CD8-positive, alpha-beta memory T cell (primary cell): ENCODE data around the gene WFDC8. TPM values are rescaled to one million over a fixed set of nuclear protein-coding genes. Genes with fewer than 3 reads are reported as not detected.

ENCODE experiments used
- CTCF ChIA-PET: fragments of 350-600 bp; sonication (Branson Sonifier 250); formaldehyde crosslinking; loops from one replicate; lab custom pipeline; 2021; ENCODE audit warnings: antibody characterized with exemption; lab: Charles Lee
- POLR2A ChIA-PET: fragments of 350-600 bp; sonication (Branson Sonifier 250); formaldehyde crosslinking; loops from one replicate; lab custom pipeline; 2021; ENCODE audit warnings: antibody characterized with exemption; lab: Charles Lee
- DNase-seq, 5 donors: peaks; one replicate each; pipeline versions ENCODE4 v3.0.0 to v3.0.0-alpha.2; 2020 to 2022; ENCODE audit warnings: mixed read lengths in 1 of 5
- H3K27ac ChIP-seq: one replicate; pipeline ENCODE4 v1.7.0; 2013; ENCODE audit warnings: low read depth, mild to moderate bottlenecking, low read length, moderate library complexity
- H3K27me3 ChIP-seq: 2 replicates; pipeline ENCODE4 v1.7.0; 2013; ENCODE audit warnings: low read length, mild to moderate bottlenecking; ENCODE audit not compliant: insufficient read depth, poor library complexity, severe bottlenecking
- H3K36me3 ChIP-seq: 2 replicates; pipeline ENCODE4 v1.7.0; 2013; ENCODE audit warnings: mild to moderate bottlenecking, low read length, moderate library complexity; ENCODE audit not compliant: insufficient read depth
- H3K4me1 ChIP-seq: 2 replicates; pipeline ENCODE4 v1.7.0; 2013; ENCODE audit warnings: mild to moderate bottlenecking, low read length, moderate library complexity; ENCODE audit not compliant: insufficient read depth
- H3K4me3 ChIP-seq: 2 replicates; pipeline ENCODE4 v1.7.0; 2013; ENCODE audit warnings: mild to moderate bottlenecking, low read length
- H3K9me3 ChIP-seq: 2 replicates; pipeline ENCODE4 v1.7.0; 2013; ENCODE audit warnings: mild to moderate bottlenecking, low read length
- H3K27ac Mint-ChIP-seq, 8 donors: one replicate each; pipeline ENCODE4 v1.8.0; 2020 to 2021; ENCODE audit warnings: mixed read lengths in 8 of 8, mild to moderate bottlenecking in 6 of 8, inconsistent platforms in 3 of 8, moderate library complexity in 3 of 8
- H3K27me3 Mint-ChIP-seq, 2 donors: one replicate each; pipeline ENCODE4 v1.8.0; 2020 to 2021; ENCODE audit warnings: mixed read lengths in 2 of 2, mild to moderate bottlenecking in 1 of 2, moderate library complexity in 1 of 2
- H3K36me3 Mint-ChIP-seq, 3 donors: one replicate each; pipeline ENCODE4 v1.8.0; 2020 to 2021; ENCODE audit warnings: mixed read lengths in 3 of 3, inconsistent platforms in 1 of 3, mild to moderate bottlenecking in 1 of 3
- H3K4me1 Mint-ChIP-seq, 3 donors: one replicate each; pipeline ENCODE4 v1.8.0; 2020 to 2021; ENCODE audit warnings: mixed read lengths in 3 of 3, inconsistent platforms in 1 of 3, mild to moderate bottlenecking in 1 of 3
- H3K4me3 Mint-ChIP-seq, 7 donors: one replicate each; pipeline ENCODE4 v1.8.0; 2020 to 2021; ENCODE audit warnings: mixed read lengths in 7 of 7, mild to moderate bottlenecking in 6 of 7, moderate library complexity in 4 of 7, inconsistent platforms in 2 of 7
- H3K9me3 Mint-ChIP-seq, 5 donors: one replicate each; pipeline ENCODE4 v1.8.0; 2020 to 2022; ENCODE audit warnings: mixed read lengths in 5 of 5, mild to moderate bottlenecking in 3 of 5, moderate library complexity in 2 of 5, inconsistent platforms in 1 of 5
- polyA plus RNA-seq: library from polyadenylated mRNA; unstranded; fragments of 300-500 nt; fragmentation: Illumina TruSeq; gene quantifications from one replicate; pipeline ENCODE4 v1.2.3, GENCODE V29; 2021
- total RNA-seq, 2 experiments: library from RNA; stranded (reverse); gene quantifications; one replicate each; pipeline ENCODE4 v1.2.3, GENCODE V29; 2021

The WFDC8 gene
- total and polyA plus RNA-seq, 3 experiments from 2014 or later = not detected

- H3K27me3 ChIP-seq = peaks cover 5% of the 10 kb centered on the region
- Mint-ChIP-seq H3K4me3 (no peak within 1 kb of the TSS), H3K27ac (no peak within 1 kb of the TSS), H3K9me3 (peaks cover 0 to 3% (median 3%) of the 10 kb centered on the region in 5 donors), H3K36me3 (no peaks in the 10 kb centered on the region), H3K27me3 (peaks cover 18 to 37% of the 10 kb centered on the region in 2 donors), H3K4me1 (no peaks in the 10 kb centered on the region)
- POLR2A ChIA-PET = no interaction called here
- H3K9me3 ChIP-seq = no peaks in the 10 kb centered on the region
- no peak within 1 kb of the TSS for H3K27ac ChIP-seq
- no peaks in the 10 kb centered on the region for H3K4me1 ChIP-seq
- CTCF ChIA-PET = interaction anchor here (0.8 kb wide), 1 partner anchor 223 kb away, joined by 3 read pairs; no protein-coding TSS in a partner anchor
- DNase-seq = no peak
- no peaks in the 10 kb centered on the region for H3K36me3 ChIP-seq
- no peak within 1 kb of the TSS for H3K4me3 ChIP-seq
These were observed 31.8 kb downstream of the WFDC8 start, which contains the start of gene EPPIN for GRCh38 chr20:45547206-45547770. TSS of gene EPPIN (minus strand) at chr20:45547401. CDS start at chr20:45547357, 44 bp downstream.

- H3K9me3 Mint-ChIP-seq = peaks cover 0 to 3% (median 0%) of the 10 kb centered on the region in 5 donors
- POLR2A ChIA-PET = no interaction called here
- Histone ChIP-seq H3K27me3 (peaks cover 5% of the 10 kb centered on the region), H3K27ac (no peak overlapping the region), H3K36me3 (no peaks in the 10 kb centered on the region), H3K9me3 (no peaks in the 10 kb centered on the region), H3K4me3 (no peak overlapping the region), H3K4me1 (no peaks in the 10 kb centered on the region)
- DNase-seq = no peak
- no peak overlapping the region for H3K27ac Mint-ChIP-seq
- peaks cover 18 to 44% of the 10 kb centered on the region in 2 donors for H3K27me3 Mint-ChIP-seq
- H3K4me1 Mint-ChIP-seq = no peaks in the 10 kb centered on the region
- H3K36me3 Mint-ChIP-seq = no peaks in the 10 kb centered on the region
- no peak overlapping the region for H3K4me3 Mint-ChIP-seq
- CTCF ChIA-PET = no interaction called here
These were observed 33.2 kb downstream of the WFDC8 start for GRCh38 chr20:45545754-45546453.

DNA sequence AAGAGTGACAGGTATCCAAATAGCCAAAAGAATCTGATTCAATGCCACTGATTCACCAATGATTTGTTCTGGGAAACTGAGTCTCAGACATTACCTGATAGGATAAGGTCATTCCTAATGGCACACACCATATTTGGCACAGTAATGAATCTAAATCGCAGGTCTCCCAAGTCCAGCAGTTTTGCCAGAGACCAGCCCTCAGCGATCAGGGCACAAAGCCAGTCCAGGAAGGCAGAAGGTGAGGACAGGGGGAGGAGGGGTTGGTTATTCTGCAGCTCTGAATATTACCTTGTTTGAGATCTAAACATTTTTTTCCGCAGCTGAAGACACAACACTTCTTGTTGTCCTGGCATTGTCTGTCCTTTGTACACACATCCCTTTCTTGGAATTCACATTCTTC is 33.7 kb downstream of the WFDC8 start:
- no peak for DNase-seq
- Mint-ChIP-seq H3K9me3 (peaks cover 0 to 3% (median 0%) of the 10 kb centered on the region in 5 donors), H3K4me1 (no peaks in the 10 kb centered on the region), H3K4me3 (no peak overlapping the region), H3K27me3 (peaks cover 19 to 49% of the 10 kb centered on the region in 2 donors), H3K27ac (no peak overlapping the region), H3K36me3 (no peaks in the 10 kb centered on the region)
- Histone ChIP-seq H3K36me3 (no peaks in the 10 kb centered on the region), H3K4me1 (no peaks in the 10 kb centered on the region), H3K27ac (no peak overlapping the region), H3K27me3 (peaks cover 5% of the 10 kb centered on the region), H3K9me3 (no peaks in the 10 kb centered on the region), H3K4me3 (no peak overlapping the region)
- ChIA-PET POLR2A (no interaction called here), CTCF (no interaction called here)

GRCh38 chr20:45539382-45539781 is 39.7 kb downstream of the WFDC8 start, which contains the start of gene WFDC6:
TSS of gene WFDC6 (minus strand) at chr20:45539482. CDS start at chr20:45539407, 75 bp downstream.
- no peaks in the 10 kb centered on the region for H3K36me3 ChIP-seq
- H3K4me1 ChIP-seq = no peaks in the 10 kb centered on the region
- Mint-ChIP-seq H3K4me3 (no peak within 1 kb of the TSS), H3K4me1 (no peaks in the 10 kb centered on the region), H3K27me3 (peaks cover 13 to 41% of the 10 kb centered on the region in 2 donors), H3K9me3 (no peaks in the 10 kb centered on the region), H3K36me3 (no peaks in the 10 kb centered on the region), H3K27ac (no peak within 1 kb of the TSS)
- ChIA-PET POLR2A (no interaction called here), CTCF (no interaction called here)
- H3K27me3 ChIP-seq = peaks cover 10% of the 10 kb centered on the region
- no peak within 1 kb of the TSS for H3K27ac ChIP-seq
- H3K9me3 ChIP-seq = no peaks in the 10 kb centered on the region
- DNase-seq = no peak
- H3K4me3 ChIP-seq = no peak within 1 kb of the TSS

- Mint-ChIP-seq H3K4me1 (no peaks in the 10 kb centered on the region), H3K36me3 (no peaks in the 10 kb centered on the region), H3K4me3 (no peak overlapping the region), H3K27me3 (peaks cover 10 to 37% of the 10 kb centered on the region in 2 donors), H3K9me3 (no peaks in the 10 kb centered on the region), H3K27ac (no peak overlapping the region)
- H3K4me1 ChIP-seq = no peaks in the 10 kb centered on the region
- H3K9me3 ChIP-seq = no peaks in the 10 kb centered on the region
- peaks cover 10% of the 10 kb centered on the region for H3K27me3 ChIP-seq
- no peaks in the 10 kb centered on the region for H3K36me3 ChIP-seq
- DNase-seq = no peak
- ChIA-PET CTCF (no interaction called here), POLR2A (no interaction called here)
- H3K4me3 ChIP-seq = no peak overlapping the region
- H3K27ac ChIP-seq = no peak overlapping the region
These were observed 40.8 kb downstream of the WFDC8 start for GRCh38 chr20:45538209-45538799.

DNA sequence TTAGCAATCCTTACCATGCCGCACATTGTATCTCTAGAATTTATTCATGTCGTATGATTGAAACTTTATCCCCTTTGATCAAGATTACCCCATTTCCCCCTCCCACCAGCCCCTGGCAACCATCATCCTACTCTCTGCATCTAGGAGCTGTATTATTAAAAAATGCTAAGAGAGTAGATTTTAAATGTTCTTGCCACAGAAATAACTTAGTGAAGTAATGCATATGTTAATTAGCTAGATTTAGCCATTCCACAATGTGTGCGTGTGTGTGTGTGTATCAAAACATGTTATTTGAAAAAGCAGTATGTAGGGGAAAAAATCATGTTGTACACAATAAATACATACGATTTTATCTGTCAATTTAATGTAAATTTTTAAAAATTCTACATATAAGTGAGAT is 51.8 kb downstream of the WFDC8 start:
- Mint-ChIP-seq H3K9me3 (no peaks in the 10 kb centered on the region), H3K36me3 (no peaks in the 10 kb centered on the region), H3K4me3 (no peak overlapping the region), H3K27ac (no peak overlapping the region), H3K4me1 (no peaks in the 10 kb centered on the region), H3K27me3 (peaks cover 14 to 70% of the 10 kb centered on the region in 2 donors)
- DNase-seq = no peak
- Histone ChIP-seq H3K27me3 (no peaks in the 10 kb centered on the region), H3K36me3 (no peaks in the 10 kb centered on the region), H3K4me1 (no peaks in the 10 kb centered on the region), H3K27ac (no peak overlapping the region), H3K9me3 (no peaks in the 10 kb centered on the region), H3K4me3 (no peak overlapping the region)
- ChIA-PET CTCF (no interaction called here), POLR2A (no interaction called here)

GRCh38 chr20:45523821-45524220 is 55.3 kb downstream of the WFDC8 start:
- CTCF ChIA-PET = no interaction called here

DNA sequence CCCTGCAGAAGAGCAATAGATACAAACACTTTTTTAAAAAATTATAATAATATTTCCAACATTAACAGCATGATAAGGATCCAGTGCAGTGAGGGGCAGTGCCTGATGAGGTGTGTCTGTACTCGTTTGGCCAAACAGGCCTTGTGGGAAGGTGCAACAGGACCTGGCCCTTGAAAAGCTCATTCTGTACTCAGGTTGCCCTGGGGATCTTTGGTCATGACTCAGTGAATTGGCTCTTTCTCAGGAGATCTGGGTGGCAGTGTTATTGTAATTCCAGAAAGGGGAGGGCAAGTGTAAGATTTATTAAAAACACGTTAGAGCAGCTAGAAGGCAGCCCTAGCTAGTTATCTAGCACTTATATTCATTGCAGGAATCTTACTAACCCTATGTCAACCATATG is 60.8 kb downstream of the WFDC8 start:
- Histone ChIP-seq H3K4me3 (no peak overlapping the region), H3K27me3 (no peaks in the 10 kb centered on the region), H3K9me3 (no peaks in the 10 kb centered on the region), H3K36me3 (no peaks in the 10 kb centered on the region), H3K27ac (no peak overlapping the region), H3K4me1 (no peaks in the 10 kb centered on the region)
- no peak for DNase-seq
- H3K27me3 Mint-ChIP-seq = peaks cover 6 to 52% of the 10 kb centered on the region in 2 donors
- ChIA-PET CTCF (no interaction called here), POLR2A (no interaction called here)
- no peaks in the 10 kb centered on the region for H3K36me3 Mint-ChIP-seq
- H3K4me1 Mint-ChIP-seq = no peaks in the 10 kb centered on the region
- no peak overlapping the region for H3K4me3 Mint-ChIP-seq
- H3K27ac Mint-ChIP-seq = no peak overlapping the region
- peaks cover 0 to 2% (median 0%) of the 10 kb centered on the region in 5 donors for H3K9me3 Mint-ChIP-seq

More at GRCh38 chr20:45523821-45524220, 55.3 kb downstream of the WFDC8 start:
- Mint-ChIP-seq H3K4me3 (no peak overlapping the region), H3K27ac (no peak overlapping the region), H3K4me1 (no peaks in the 10 kb centered on the region), H3K27me3 (peaks cover 14 to 73% of the 10 kb centered on the region in 2 donors), H3K9me3 (peaks cover 0 to 2% (median 0%) of the 10 kb centered on the region in 5 donors), H3K36me3 (no peaks in the 10 kb centered on the region)
- H3K27me3 ChIP-seq = no peaks in the 10 kb centered on the region
- no peaks in the 10 kb centered on the region for H3K9me3 ChIP-seq
- H3K4me1 ChIP-seq = no peaks in the 10 kb centered on the region
- H3K4me3 ChIP-seq = no peak overlapping the region
- no peak for DNase-seq
- H3K27ac ChIP-seq = no peak overlapping the region
- POLR2A ChIA-PET = no interaction called here
- H3K36me3 ChIP-seq = no peaks in the 10 kb centered on the region
